ENCODE results near the gene ECM1. TPM values are rescaled to one million over a fixed set of nuclear protein-coding genes. Genes with fewer than 3 reads are reported as not detected.

The ECM1 gene
- total and polyA plus RNA-seq, 2 donors (not counting 3 experiments of a cell fraction or from before 2014, with no cell fraction given): 7.2 to 16.6 TPM

- FAIRE-seq: no peak
- no TSS peak for BruUV-seq (replicated peaks)
- no peak for DNase-seq (ENCODE audit: low read depth, low spot score)
- CTCF ChIA-PET: no interaction called here
- intact Hi-C loops (cut with micrococcal nuclease): no loop called here
- dilution Hi-C loops (cut with MboI; ENCODE audit: extremely low pct_ligation_motif_present, low sequenced_read_pairs): no loop called here
- Histone ChIP-seq H3K9ac (replicated peaks; ENCODE audit: extremely low read depth, insufficient read depth, low read length) (no peak overlapping the region), H3K79me2 (ENCODE audit: control insufficient read depth, insufficient read depth, low read length) (peaks cover 4% of the 10 kb centered on the region), H2AFZ (ENCODE audit: low read depth, low read length) (no peak overlapping the region), H3K4me3 (replicated peaks in 1 of 3; ENCODE audit: insufficient read depth in 1 of 3, low read depth in 1 of 3, low read length in 3 of 3) (no peak overlapping the region), H3K4me2 (ENCODE audit: insufficient read depth, low read length) (no peak overlapping the region), H3K27me3 (ENCODE audit: control insufficient read depth in 2 of 2, insufficient read depth in 2 of 2, low read length in 2 of 2) (no peaks in the 10 kb centered on the region), H3K9me1 (replicated peaks; ENCODE audit: control insufficient read depth, extremely low read depth, insufficient read depth, low read length) (no peaks in the 10 kb centered on the region), H4K20me1 (replicated peaks; ENCODE audit: control insufficient read depth, extremely low read depth, insufficient read depth, low read length) (no peaks in the 10 kb centered on the region), H3K4me1 (ENCODE audit: control insufficient read depth, extremely low read depth, insufficient read depth, low read length) (peaks cover 34% of the 10 kb centered on the region), H3K9me3 (replicated peaks; ENCODE audit: control insufficient read depth, insufficient read depth, low read length) (no peaks in the 10 kb centered on the region), H3K36me3 (ENCODE audit: control insufficient read depth in 2 of 2, extremely low read depth in 1 of 2, insufficient read depth in 2 of 2, low read length in 2 of 2) (peaks cover 0 to 4% of the 10 kb centered on the region in 2 experiments), H3K27ac (ENCODE audit: insufficient read depth, low read depth, low read length) (no peak overlapping the region)
- POLR2A ChIA-PET: interaction anchor here (0.7 kb wide), 1 partner anchor 22 kb away, joined by 3 read pairs; no protein-coding TSS in a partner anchor
- TF ChIP-seq, protein P1, sequence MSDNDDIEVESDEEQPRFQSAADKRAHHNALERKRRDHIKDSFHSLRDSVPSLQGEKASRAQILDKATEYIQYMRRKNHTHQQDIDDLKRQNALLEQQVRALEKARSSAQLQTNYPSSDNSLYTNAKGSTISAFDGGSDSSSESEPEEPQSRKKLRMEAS (IDR thresholded peaks at IDR 0.05; ENCODE audit: insufficient read depth, insufficient read length): peak; percentile 76
- no peak for TF ChIP-seq MYC (IDR thresholded peaks at IDR 0.05; ENCODE audit: low read depth, low read length)
- TF ChIP-seq POLR2AphosphoS5 (IDR thresholded peaks at IDR 0.05; ENCODE audit: insufficient read depth, low read depth, low read length): peak; percentile 1
- TF ChIP-seq POLR2A (IDR thresholded peaks at IDR 0.05; ENCODE audit: low read depth, low read length): peak; percentile 34
- no peak for TF ChIP-seq EZH2 (IDR thresholded peaks at IDR 0.05; ENCODE audit: borderline replicate concordance, low read depth, low read length, severe bottlenecking)
- TF ChIP-seq, protein P2, sequence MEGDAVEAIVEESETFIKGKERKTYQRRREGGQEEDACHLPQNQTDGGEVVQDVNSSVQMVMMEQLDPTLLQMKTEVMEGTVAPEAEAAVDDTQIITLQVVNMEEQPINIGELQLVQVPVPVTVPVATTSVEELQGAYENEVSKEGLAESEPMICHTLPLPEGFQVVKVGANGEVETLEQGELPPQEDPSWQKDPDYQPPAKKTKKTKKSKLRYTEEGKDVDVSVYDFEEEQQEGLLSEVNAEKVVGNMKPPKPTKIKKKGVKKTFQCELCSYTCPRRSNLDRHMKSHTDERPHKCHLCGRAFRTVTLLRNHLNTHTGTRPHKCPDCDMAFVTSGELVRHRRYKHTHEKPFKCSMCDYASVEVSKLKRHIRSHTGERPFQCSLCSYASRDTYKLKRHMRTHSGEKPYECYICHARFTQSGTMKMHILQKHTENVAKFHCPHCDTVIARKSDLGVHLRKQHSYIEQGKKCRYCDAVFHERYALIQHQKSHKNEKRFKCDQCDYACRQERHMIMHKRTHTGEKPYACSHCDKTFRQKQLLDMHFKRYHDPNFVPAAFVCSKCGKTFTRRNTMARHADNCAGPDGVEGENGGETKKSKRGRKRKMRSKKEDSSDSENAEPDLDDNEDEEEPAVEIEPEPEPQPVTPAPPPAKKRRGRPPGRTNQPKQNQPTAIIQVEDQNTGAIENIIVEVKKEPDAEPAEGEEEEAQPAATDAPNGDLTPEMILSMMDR (IDR thresholded peaks at IDR 0.05; ENCODE audit: extremely low read depth in 1 of 2, insufficient read depth in 1 of 2, low read depth in 1 of 2, low read length in 2 of 2): no peak
- TF ChIP-seq GATA2 (IDR thresholded peaks at IDR 0.05; ENCODE audit: insufficient read depth, insufficient read length, low read depth, low read length): no peak
Measured at GRCh38 chr1:150555198-150555970, 47.5 kb downstream of the ECM1 start.
